Peyer's patch (tissue), 4 donors: Measurements from ENCODE around the gene PRODH2.

Source experiments
- CTCF ChIP-seq, 6 experiments: fragments of 450-650 bp in 4 of 6; fragments of 200-600 bp in 2 of 6; sonication (generic) in 1 of 6; IDR thresholded peaks; one replicate each; pipeline ENCODE4 v1.5.1; 2017 to 2019; ENCODE audit warnings: antibody characterized with exemption in 6 of 6, mild to moderate bottlenecking in 3 of 6, moderate library complexity in 1 of 6
- POLR2A ChIP-seq, 2 donors: fragments of 450-650 bp; IDR thresholded peaks; one replicate each; pipeline ENCODE4 v1.5.1; 2017; ENCODE audit warnings: antibody characterized with exemption in 2 of 2, mild to moderate bottlenecking in 2 of 2, moderate library complexity in 2 of 2

GRCh38 chr19:35777961-35778360 is 34.7 kb downstream of the PRODH2 start:
- TF ChIP-seq POLR2A (IDR thresholded peaks at IDR 0.05) (no peak), CTCF (IDR thresholded peaks at IDR 0.05) (no peak)
